Measurements from ENCODE around the gene CCDC110. TPM values are rescaled to one million over a fixed set of nuclear protein-coding genes. Genes with fewer than 3 reads are reported as not detected.

Gene CCDC110
- total RNA-seq, 1 donor from 2014 or later, result 0.73 TPM

DNA sequence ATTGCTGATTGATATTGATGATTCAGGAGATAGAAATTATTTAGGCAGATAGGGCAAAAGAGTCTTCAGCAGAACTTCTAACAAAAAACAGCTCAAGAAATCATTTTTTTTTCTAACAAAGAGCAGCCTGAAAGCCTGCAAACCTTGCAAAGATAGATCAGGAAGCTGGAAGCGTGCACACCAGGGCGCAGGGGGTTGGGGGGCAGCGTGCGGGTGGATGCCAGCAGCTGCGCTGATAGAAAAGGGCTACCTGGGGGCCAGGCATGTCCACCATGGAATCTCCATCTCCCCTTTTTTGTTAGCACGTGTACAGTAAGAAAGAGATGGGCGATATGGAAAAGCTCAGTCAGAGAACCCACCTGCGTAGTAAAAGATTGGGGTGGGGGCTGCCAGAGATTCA, 1.7 kb upstream of the CCDC110 start:
- H3K36me3 Mint-ChIP-seq (ENCODE audit: unreplicated experiment), result no peaks in the 10 kb centered on the region
- H3K9me3 Mint-ChIP-seq (ENCODE audit: unreplicated experiment), result no peaks in the 10 kb centered on the region
- peaks cover 10% of the 10 kb centered on the region for H3K27me3 Mint-ChIP-seq (ENCODE audit: unreplicated experiment)
- no peak overlapping the region for H3K27ac Mint-ChIP-seq (ENCODE audit: unreplicated experiment)
- TF ChIP-seq, protein P1, sequence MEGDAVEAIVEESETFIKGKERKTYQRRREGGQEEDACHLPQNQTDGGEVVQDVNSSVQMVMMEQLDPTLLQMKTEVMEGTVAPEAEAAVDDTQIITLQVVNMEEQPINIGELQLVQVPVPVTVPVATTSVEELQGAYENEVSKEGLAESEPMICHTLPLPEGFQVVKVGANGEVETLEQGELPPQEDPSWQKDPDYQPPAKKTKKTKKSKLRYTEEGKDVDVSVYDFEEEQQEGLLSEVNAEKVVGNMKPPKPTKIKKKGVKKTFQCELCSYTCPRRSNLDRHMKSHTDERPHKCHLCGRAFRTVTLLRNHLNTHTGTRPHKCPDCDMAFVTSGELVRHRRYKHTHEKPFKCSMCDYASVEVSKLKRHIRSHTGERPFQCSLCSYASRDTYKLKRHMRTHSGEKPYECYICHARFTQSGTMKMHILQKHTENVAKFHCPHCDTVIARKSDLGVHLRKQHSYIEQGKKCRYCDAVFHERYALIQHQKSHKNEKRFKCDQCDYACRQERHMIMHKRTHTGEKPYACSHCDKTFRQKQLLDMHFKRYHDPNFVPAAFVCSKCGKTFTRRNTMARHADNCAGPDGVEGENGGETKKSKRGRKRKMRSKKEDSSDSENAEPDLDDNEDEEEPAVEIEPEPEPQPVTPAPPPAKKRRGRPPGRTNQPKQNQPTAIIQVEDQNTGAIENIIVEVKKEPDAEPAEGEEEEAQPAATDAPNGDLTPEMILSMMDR (IDR thresholded peaks at IDR 0.05), result no peak
- no peak overlapping the region for H3K4me3 Mint-ChIP-seq (ENCODE audit: unreplicated experiment)
- H3K4me1 Mint-ChIP-seq (ENCODE audit: unreplicated experiment), result peaks cover 5% of the 10 kb centered on the region
- no peak for DNase-seq (ENCODE audit: extremely low spot score, unreplicated experiment)

DNA sequence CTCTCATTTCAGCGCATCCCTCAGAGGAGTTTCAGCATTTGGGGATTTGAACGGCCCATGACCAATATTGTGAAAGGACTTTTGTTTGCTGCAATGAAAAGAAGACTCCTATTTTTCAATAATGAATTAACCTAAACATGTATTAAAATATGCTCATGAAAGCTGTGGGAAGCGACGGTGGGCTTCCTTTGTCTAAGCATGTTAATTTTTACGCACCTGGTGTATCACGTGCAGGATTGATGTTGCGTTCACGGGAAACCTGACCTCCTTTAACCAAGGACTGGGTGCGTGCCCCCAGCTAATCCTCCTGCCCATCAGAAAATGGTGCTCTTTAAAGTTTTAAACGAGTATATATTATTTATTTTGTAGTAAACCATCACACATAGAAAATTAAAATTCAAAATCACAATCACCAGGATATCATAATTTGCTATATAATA, 590 bp upstream of the CCDC110 start:
- H3K27me3 Mint-ChIP-seq (ENCODE audit: unreplicated experiment), result peaks cover 8% of the 10 kb centered on the region
- no peaks in the 10 kb centered on the region for H3K36me3 Mint-ChIP-seq (ENCODE audit: unreplicated experiment)
- TF ChIP-seq, protein P1 (IDR thresholded peaks at IDR 0.05), result no peak
- peak overlapping the region; percentile 89 for H3K4me3 Mint-ChIP-seq (ENCODE audit: unreplicated experiment)
- peaks cover 13% of the 10 kb centered on the region for H3K4me1 Mint-ChIP-seq (ENCODE audit: unreplicated experiment)
- DNase-seq (ENCODE audit: extremely low spot score, unreplicated experiment), result no peak
- H3K27ac Mint-ChIP-seq (ENCODE audit: unreplicated experiment), result peak overlapping the region; percentile 77
- H3K9me3 Mint-ChIP-seq (ENCODE audit: unreplicated experiment), result no peaks in the 10 kb centered on the region

DNA sequence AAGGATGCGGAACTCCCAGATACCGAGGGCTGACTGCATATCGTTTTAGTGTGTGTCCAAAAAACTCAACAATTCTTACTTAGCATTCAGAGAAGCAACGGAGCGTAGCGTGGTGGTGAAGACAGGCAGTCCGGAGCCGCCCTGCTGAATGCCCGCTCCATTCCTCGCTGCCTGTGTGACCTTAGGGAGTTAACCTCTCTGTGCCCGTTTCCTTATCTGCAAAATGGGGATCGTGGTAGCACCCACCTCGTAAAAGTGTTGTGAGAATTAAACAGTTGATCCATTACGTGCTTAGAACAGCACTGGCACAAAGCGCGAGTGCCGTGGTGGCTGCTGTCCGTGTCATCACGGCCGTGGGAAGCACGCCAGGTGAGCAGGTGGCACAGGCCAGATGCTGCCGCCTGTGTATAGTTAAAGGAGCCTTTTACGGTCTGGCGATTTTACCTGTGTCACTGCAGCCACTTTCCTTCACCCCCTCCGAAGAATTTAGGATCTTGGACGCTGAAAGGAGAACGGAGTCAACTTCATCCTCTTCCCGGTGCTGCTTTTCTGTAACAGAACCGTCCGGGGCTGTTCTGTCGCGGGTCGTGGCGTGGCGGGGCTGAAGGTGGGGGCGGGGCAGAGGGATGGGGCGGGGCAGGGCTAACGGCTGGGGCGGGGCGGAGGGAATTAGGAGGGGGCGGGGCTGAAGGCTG, 885 bp downstream of the CCDC110 start:
- Mint-ChIP-seq H3K27ac (ENCODE audit: unreplicated experiment) (peak overlapping the region; percentile 57), H3K9me3 (ENCODE audit: unreplicated experiment) (no peaks in the 10 kb centered on the region), H3K27me3 (ENCODE audit: unreplicated experiment) (peaks cover 8% of the 10 kb centered on the region), H3K4me1 (ENCODE audit: unreplicated experiment) (peaks cover 20% of the 10 kb centered on the region), H3K36me3 (ENCODE audit: unreplicated experiment) (no peaks in the 10 kb centered on the region), H3K4me3 (ENCODE audit: unreplicated experiment) (peak overlapping the region; percentile 84)
- DNase-seq (ENCODE audit: extremely low spot score, unreplicated experiment), result no peak
- TF ChIP-seq, protein P1 (IDR thresholded peaks at IDR 0.05), result no peak

DNA sequence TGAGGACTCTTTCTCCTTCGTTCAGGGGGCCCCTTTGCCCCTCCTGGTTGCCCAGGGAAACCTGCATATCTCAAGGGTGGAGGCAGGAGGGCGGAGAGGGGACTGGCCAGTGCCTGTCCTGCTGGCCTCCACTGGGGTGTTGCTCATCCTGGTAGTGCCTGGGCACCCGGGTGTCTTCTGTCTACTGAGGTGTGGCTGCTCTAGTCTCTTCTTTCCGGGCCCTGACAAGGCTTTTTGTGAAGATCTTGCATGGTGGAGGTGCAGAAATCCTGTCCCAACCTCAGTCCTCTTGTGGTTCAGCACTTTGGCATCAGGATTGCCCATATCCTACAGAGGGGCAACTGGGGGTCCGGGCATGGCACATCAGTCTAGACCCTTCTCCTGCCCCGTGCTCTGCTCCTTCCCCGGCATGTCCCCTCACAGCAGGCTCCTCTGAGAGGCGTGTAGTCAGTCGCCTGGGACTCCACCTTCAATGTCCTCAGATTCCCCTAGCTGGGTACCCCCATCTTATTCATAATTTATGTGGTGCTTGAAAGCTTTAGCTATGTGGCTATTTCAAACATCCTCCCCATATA, 1.9 kb downstream of the CCDC110 start:
- H3K27me3 Mint-ChIP-seq (ENCODE audit: unreplicated experiment), result peaks cover 8% of the 10 kb centered on the region
- no peak overlapping the region for H3K4me3 Mint-ChIP-seq (ENCODE audit: unreplicated experiment)
- no peaks in the 10 kb centered on the region for H3K9me3 Mint-ChIP-seq (ENCODE audit: unreplicated experiment)
- H3K36me3 Mint-ChIP-seq (ENCODE audit: unreplicated experiment), result no peaks in the 10 kb centered on the region
- TF ChIP-seq, protein P1 (IDR thresholded peaks at IDR 0.05), result no peak
- no peak for DNase-seq (ENCODE audit: extremely low spot score, unreplicated experiment)
- H3K4me1 Mint-ChIP-seq (ENCODE audit: unreplicated experiment), result peaks cover 24% of the 10 kb centered on the region
- no peak overlapping the region for H3K27ac Mint-ChIP-seq (ENCODE audit: unreplicated experiment)

DNA sequence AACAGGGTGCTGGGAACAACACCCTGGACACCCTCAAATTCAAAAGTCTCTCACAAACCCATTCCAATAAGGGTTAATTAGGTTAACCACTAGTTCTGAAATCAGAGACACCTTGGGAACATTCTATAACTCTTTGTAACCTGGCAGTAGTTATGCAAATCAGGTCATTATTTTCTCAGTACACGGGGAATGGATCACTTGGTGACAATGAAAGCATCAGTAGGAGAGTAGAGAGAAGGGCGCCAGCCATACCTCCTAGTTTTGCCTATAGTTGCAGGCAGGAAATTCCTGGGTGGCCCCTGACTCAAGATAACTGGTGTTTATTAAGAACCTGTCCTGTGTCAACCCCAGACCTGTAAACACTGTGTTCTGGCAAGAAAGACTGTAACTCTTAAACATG, 2.5 kb downstream of the CCDC110 start:
- TF ChIP-seq, protein P1 (IDR thresholded peaks at IDR 0.05), result no peak
- no peak for DNase-seq (ENCODE audit: extremely low spot score, unreplicated experiment)
- H3K4me1 Mint-ChIP-seq (ENCODE audit: unreplicated experiment), result peaks cover 24% of the 10 kb centered on the region
- H3K36me3 Mint-ChIP-seq (ENCODE audit: unreplicated experiment), result no peaks in the 10 kb centered on the region
- H3K27ac Mint-ChIP-seq (ENCODE audit: unreplicated experiment), result no peak overlapping the region
- no peak overlapping the region for H3K4me3 Mint-ChIP-seq (ENCODE audit: unreplicated experiment)
- H3K9me3 Mint-ChIP-seq (ENCODE audit: unreplicated experiment), result no peaks in the 10 kb centered on the region
- peaks cover 8% of the 10 kb centered on the region for H3K27me3 Mint-ChIP-seq (ENCODE audit: unreplicated experiment)
